Liver (tissue), 9 donors: ENCODE data around the gene IGHMBP2. TPM values are rescaled to one million over a fixed set of nuclear protein-coding genes. Genes with fewer than 3 reads are reported as not detected.

Experiments
- DNase-seq: peaks from one replicate; pipeline ENCODE4 v3.0.0-alpha.2; 2017; ENCODE audit warnings: low spot score
- H3K27ac ChIP-seq, 2 donors: one replicate each; pipeline ENCODE4 v1.7.0; 2013; ENCODE audit warnings: inconsistent platforms in 2 of 2, low read length in 2 of 2, control low read depth in 1 of 2, low read depth in 1 of 2, mild to moderate bottlenecking in 1 of 2
- H3K27me3 ChIP-seq, 4 donors: one replicate each; pipeline versions ENCODE4 v1.6.1 to v1.7.0; 2013; ENCODE audit warnings: low read length in 3 of 4, inconsistent platforms in 1 of 4, mild to moderate bottlenecking in 1 of 4, moderate library complexity in 1 of 4; ENCODE audit not compliant: control insufficient read depth in 4 of 4, insufficient read depth in 4 of 4
- H3K36me3 ChIP-seq, 4 donors: one replicate each; pipeline versions ENCODE4 v1.6.1 to v1.7.0; 2013; ENCODE audit warnings: low read length in 3 of 4, mild to moderate bottlenecking in 3 of 4, low read depth in 1 of 4, moderate library complexity in 1 of 4; ENCODE audit not compliant: control insufficient read depth in 4 of 4, insufficient read depth in 3 of 4
- H3K4me1 ChIP-seq, 4 donors: one replicate each; pipeline versions ENCODE4 v1.6.1 to v1.7.0; 2013; ENCODE audit warnings: low read length in 3 of 4, mild to moderate bottlenecking in 3 of 4, moderate library complexity in 1 of 4; ENCODE audit not compliant: control insufficient read depth in 4 of 4, insufficient read depth in 4 of 4
- H3K4me3 ChIP-seq, 3 donors: one replicate each; pipeline versions ENCODE4 v1.6.1 to v1.7.0; 2013; ENCODE audit warnings: low read length in 3 of 3, control low read depth in 1 of 3, low read depth in 1 of 3, mild to moderate bottlenecking in 1 of 3
- H3K9ac ChIP-seq, 2 donors: one replicate each; pipeline ENCODE4 v1.7.0; 2013; ENCODE audit warnings: low read length in 2 of 2, mild to moderate bottlenecking in 2 of 2, moderate library complexity in 2 of 2, control low read depth in 1 of 2, low read depth in 1 of 2
- H3K9me3 ChIP-seq, 4 donors: one replicate each; pipeline versions ENCODE4 v1.6.1 to v1.7.0; 2013; ENCODE audit warnings: low read length in 3 of 4; ENCODE audit not compliant: control insufficient read depth in 4 of 4
- EGR1 ChIP-seq, 2 donors: IDR thresholded peaks; 2 replicates each; pipeline ENCODE4 v1.6.1; 2016 to 2018; ENCODE audit warnings: antibody characterized with exemption in 2 of 2, low read depth in 2 of 2
- FOXA1 ChIP-seq: IDR thresholded peaks from 2 replicates; pipeline ENCODE4 v1.6.1; 2016; ENCODE audit warnings: antibody characterized with exemption
- FOXA2 ChIP-seq: IDR thresholded peaks from 2 replicates; pipeline ENCODE4 v1.6.1; 2016; ENCODE audit warnings: antibody characterized with exemption
- GABPA ChIP-seq, 2 donors: IDR thresholded peaks in 1 of 2; conservative IDR thresholded peaks in 1 of 2; 2 replicates each; pipeline ENCODE4 v1.6.1; 2016; ENCODE audit warnings: antibody characterized with exemption in 2 of 2, mild to moderate bottlenecking in 1 of 2, moderate library complexity in 1 of 2
- HNF4G ChIP-seq: IDR thresholded peaks from 2 replicates; pipeline ENCODE4 v1.6.1; 2016; ENCODE audit warnings: antibody characterized with exemption
- RAD21 ChIP-seq, 2 donors: IDR thresholded peaks; 2 replicates each; pipeline ENCODE4 v1.6.1; 2016; ENCODE audit warnings: antibody characterized with exemption in 2 of 2, mild to moderate bottlenecking in 2 of 2
- SP1 ChIP-seq: IDR thresholded peaks from 2 replicates; pipeline ENCODE4 v1.6.1; 2018; ENCODE audit warnings: antibody characterized with exemption, mild to moderate bottlenecking
- TAF1 ChIP-seq: conservative IDR thresholded peaks from 2 replicates; pipeline ENCODE4 v1.6.1; 2016; ENCODE audit warnings: antibody characterized with exemption, mild to moderate bottlenecking
- WGBS: extraction: QIAGEN DNeasy Blood & Tissue Kit; methylation state at CpG from one replicate; pipeline ENCODE4 v1.1.7; 2013; 5-methylcytosine and 5-hydroxymethylcytosine counted together
- polyA plus RNA-seq, 2 donors: library from polyadenylated mRNA; stranded (reverse) in 1 of 2; unstranded in 1 of 2; fragments of 200-250 nt in 1 of 2; fragments of >200 nt in 1 of 2; fragmentation: Nextera tagmentation in 1 of 2; extraction: Ambion mirVana in 1 of 2; gene quantifications; one replicate each; pipeline versions ENCODE4 v1.2.1 to v1.2.3, GENCODE V29; 2013 to 2015
- total RNA-seq, 2 donors: library from RNA; depleted of rRNA; stranded (reverse); fragments of >200 nt; gene quantifications; one replicate each; pipeline ENCODE4 v1.2.3, GENCODE V29; 2014
- TF ChIP-seq, protein P1 (sequence below): fragments of 150-350 bp; IDR thresholded peaks from 2 replicates; pipeline ENCODE4 v1.5.1; 2017; ENCODE audit warnings: improper control_type of control experiment, low read depth, low read length; ENCODE audit not compliant: missing input control
- TF ChIP-seq, protein P2 (sequence below): IDR thresholded peaks from 2 replicates; pipeline ENCODE4 v1.6.1; 2016; ENCODE audit warnings: antibody characterized with exemption
- TF ChIP-seq, protein P3 (sequence below): IDR thresholded peaks from 2 replicates; pipeline ENCODE4 v1.6.1; 2016; ENCODE audit warnings: antibody characterized with exemption, mild to moderate bottlenecking
- donor health status: healthy.
- donor health status: healthy.
- donor health status: healthy.
- donor health status: healthy.
- donor health status: healthy.

IGHMBP2 gene
- total and polyA plus RNA-seq, 4 donors: 5.7 to 14.0 (median 7.0) TPM

DNA sequence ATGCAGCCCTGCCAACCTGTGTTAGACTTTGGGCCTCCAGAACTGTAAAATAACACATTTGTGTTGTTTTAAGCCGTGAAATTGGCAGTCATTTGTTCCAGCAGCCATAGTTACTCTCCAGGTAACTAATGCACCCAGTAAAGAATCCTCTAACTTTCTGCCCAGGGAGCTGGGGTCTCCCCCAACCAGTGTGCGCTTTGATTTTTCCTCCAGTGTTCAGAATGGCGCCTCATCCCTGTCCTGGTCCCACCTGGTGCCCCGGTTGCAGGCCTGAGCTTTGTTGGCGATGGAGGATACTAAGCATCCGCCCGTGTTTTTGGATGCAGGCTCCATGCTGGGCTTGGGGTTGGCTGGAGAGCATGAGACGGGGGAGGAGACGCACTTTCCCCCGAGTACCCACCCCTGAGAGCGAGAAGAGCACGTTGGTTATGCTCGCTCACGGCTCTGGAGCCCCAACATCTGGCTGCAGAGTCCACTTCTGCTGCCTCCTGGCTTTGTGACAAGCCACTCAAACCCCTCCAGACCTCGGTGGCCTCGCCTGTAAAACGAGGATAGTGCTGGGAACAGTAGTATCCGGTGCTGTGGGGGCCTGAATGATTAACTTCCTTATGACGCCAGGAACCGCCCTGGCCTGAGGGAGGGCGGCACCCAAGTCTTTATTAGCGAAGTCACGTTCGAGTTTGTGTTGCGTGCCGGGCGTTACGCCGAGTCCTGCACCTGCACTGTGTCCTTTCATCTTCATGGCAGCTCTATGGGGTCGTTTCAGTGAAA lies 51.3 kb downstream of the IGHMBP2 start:
- Histone ChIP-seq H3K36me3 (no peaks in the 10 kb centered on the region), H3K9ac (no peak overlapping the region), H3K4me1 (no peaks in the 10 kb centered on the region), H3K27me3 (no peaks in the 10 kb centered on the region), H3K9me3 (no peaks in the 10 kb centered on the region), H3K4me3 (no peak overlapping the region), H3K27ac (no peak overlapping the region)
- WGBS: 66% methylated on average over 30 of the region's 30 CpGs
- no peak for DNase-seq
- TF ChIP-seq, protein P1, sequence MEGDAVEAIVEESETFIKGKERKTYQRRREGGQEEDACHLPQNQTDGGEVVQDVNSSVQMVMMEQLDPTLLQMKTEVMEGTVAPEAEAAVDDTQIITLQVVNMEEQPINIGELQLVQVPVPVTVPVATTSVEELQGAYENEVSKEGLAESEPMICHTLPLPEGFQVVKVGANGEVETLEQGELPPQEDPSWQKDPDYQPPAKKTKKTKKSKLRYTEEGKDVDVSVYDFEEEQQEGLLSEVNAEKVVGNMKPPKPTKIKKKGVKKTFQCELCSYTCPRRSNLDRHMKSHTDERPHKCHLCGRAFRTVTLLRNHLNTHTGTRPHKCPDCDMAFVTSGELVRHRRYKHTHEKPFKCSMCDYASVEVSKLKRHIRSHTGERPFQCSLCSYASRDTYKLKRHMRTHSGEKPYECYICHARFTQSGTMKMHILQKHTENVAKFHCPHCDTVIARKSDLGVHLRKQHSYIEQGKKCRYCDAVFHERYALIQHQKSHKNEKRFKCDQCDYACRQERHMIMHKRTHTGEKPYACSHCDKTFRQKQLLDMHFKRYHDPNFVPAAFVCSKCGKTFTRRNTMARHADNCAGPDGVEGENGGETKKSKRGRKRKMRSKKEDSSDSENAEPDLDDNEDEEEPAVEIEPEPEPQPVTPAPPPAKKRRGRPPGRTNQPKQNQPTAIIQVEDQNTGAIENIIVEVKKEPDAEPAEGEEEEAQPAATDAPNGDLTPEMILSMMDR: no peak
- no peak for TF ChIP-seq SP1
- TF ChIP-seq FOXA2: no peak
- TF ChIP-seq TAF1: no peak

DNA sequence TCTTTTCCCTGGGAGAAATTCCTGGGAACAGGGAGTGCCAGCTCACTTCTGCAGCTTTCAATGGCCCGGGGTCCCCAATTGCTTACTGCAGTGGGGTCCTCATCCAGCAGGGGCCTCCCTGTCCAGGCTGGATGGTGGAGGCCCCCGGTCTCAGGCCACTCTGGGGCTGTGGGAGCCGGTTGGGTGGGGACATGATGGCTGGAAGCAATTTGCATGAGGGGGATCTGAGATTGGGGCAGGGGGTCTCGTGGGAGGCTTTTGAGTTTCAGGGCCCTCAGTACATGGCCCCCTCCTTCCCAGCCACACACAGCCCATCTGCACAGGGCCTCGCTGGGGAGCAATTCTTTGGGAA lies 51.9 kb downstream of the IGHMBP2 start:
- Histone ChIP-seq H3K4me3 (no peak overlapping the region), H3K4me1 (no peaks in the 10 kb centered on the region), H3K27me3 (no peaks in the 10 kb centered on the region), H3K36me3 (no peaks in the 10 kb centered on the region), H3K27ac (no peak overlapping the region), H3K9ac (no peak overlapping the region), H3K9me3 (no peaks in the 10 kb centered on the region)
- no peak for DNase-seq
- 53% methylated on average over 5 of the region's 5 CpGs for WGBS
- no peak for TF ChIP-seq GABPA (IDR thresholded peaks at IDR 0.05 in 1 of 2, conservative IDR thresholded peaks at IDR 0.05 in 1 of 2)
- TF ChIP-seq HNF4G: no peak
- no peak for TF ChIP-seq EGR1 (IDR thresholded peaks at IDR 0.05; ENCODE audit: low read depth in 2 of 2)
- TF ChIP-seq, protein P2, sequence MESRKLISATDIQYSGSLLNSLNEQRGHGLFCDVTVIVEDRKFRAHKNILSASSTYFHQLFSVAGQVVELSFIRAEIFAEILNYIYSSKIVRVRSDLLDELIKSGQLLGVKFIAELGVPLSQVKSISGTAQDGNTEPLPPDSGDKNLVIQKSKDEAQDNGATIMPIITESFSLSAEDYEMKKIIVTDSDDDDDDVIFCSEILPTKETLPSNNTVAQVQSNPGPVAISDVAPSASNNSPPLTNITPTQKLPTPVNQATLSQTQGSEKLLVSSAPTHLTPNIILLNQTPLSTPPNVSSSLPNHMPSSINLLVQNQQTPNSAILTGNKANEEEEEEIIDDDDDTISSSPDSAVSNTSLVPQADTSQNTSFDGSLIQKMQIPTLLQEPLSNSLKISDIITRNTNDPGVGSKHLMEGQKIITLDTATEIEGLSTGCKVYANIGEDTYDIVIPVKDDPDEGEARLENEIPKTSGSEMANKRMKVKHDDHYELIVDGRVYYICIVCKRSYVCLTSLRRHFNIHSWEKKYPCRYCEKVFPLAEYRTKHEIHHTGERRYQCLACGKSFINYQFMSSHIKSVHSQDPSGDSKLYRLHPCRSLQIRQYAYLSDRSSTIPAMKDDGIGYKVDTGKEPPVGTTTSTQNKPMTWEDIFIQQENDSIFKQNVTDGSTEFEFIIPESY: no peak
- TF ChIP-seq, protein P3, sequence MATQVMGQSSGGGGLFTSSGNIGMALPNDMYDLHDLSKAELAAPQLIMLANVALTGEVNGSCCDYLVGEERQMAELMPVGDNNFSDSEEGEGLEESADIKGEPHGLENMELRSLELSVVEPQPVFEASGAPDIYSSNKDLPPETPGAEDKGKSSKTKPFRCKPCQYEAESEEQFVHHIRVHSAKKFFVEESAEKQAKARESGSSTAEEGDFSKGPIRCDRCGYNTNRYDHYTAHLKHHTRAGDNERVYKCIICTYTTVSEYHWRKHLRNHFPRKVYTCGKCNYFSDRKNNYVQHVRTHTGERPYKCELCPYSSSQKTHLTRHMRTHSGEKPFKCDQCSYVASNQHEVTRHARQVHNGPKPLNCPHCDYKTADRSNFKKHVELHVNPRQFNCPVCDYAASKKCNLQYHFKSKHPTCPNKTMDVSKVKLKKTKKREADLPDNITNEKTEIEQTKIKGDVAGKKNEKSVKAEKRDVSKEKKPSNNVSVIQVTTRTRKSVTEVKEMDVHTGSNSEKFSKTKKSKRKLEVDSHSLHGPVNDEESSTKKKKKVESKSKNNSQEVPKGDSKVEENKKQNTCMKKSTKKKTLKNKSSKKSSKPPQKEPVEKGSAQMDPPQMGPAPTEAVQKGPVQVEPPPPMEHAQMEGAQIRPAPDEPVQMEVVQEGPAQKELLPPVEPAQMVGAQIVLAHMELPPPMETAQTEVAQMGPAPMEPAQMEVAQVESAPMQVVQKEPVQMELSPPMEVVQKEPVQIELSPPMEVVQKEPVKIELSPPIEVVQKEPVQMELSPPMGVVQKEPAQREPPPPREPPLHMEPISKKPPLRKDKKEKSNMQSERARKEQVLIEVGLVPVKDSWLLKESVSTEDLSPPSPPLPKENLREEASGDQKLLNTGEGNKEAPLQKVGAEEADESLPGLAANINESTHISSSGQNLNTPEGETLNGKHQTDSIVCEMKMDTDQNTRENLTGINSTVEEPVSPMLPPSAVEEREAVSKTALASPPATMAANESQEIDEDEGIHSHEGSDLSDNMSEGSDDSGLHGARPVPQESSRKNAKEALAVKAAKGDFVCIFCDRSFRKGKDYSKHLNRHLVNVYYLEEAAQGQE: no peak

DNA sequence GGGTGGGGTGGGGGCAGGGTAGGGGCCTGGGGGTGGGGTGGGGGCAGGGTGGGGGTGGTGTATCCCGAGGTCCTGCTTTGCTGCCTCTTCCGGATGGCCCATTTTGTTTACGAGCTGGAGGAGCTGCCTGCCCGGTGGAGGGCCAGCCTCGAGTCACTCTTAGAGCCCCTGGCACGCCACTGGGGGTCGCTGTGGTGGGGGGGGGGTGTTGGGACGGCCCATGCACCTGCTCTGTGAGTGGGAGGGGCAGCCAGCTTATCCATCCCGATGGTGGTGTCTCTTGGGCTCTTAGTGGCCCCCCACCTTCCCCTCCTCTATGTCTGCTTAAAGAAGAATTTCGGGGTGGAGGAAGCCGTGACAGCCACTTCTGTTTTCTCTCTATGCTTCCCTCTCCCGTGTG lies 52.5 kb downstream of the IGHMBP2 start:
- Histone ChIP-seq H3K27me3 (no peaks in the 10 kb centered on the region), H3K27ac (no peak overlapping the region), H3K4me3 (no peak overlapping the region), H3K9ac (no peak overlapping the region), H3K4me1 (no peaks in the 10 kb centered on the region), H3K36me3 (no peaks in the 10 kb centered on the region), H3K9me3 (no peaks in the 10 kb centered on the region)
- TF ChIP-seq HNF4G: no peak
- peak in 1 of 2 donors; percentile 16 for TF ChIP-seq RAD21 (IDR thresholded peaks at IDR 0.05)
- no peak for TF ChIP-seq EGR1 (IDR thresholded peaks at IDR 0.05; ENCODE audit: low read depth in 2 of 2)
- TF ChIP-seq, protein P2: no peak
- TF ChIP-seq FOXA1: no peak
- TF ChIP-seq, protein P1: peak; percentile 9
- DNase-seq: no peak
- 26% methylated on average over 12 of the region's 12 CpGs for WGBS
